NCI-H1092 treated with DMSO at 0.1 percent for 48 hours (cell line): Measurements from ENCODE around the gene MAN1B1.
"Not testable (repeated sequence)": the region's sequence is repeated elsewhere in the genome, so short reads cannot be mapped to it uniquely, and the experiment has no call there.

ENCODE experiments used
- DNase-seq: peaks from one replicate; lab custom pipeline; 2025; lab: John Stamatoyannopoulos, UW

MAN1B1 gene

GRCh38 chr9:137052998-137053943 lies 33.5 kb upstream of the MAN1B1 start:
- no peak for DNase-seq

- no peak for DNase-seq
Measured at GRCh38 chr9:137053944-137054931, 32.5 kb upstream of the MAN1B1 start, which contains the start of gene ENTPD2. TSS of gene ENTPD2 (minus strand) at chr9:137054061. CDS start at chr9:137053997, 64 bp downstream.

GRCh38 chr9:137054932-137055384 lies 31.8 kb upstream of the MAN1B1 start:
- DNase-seq = no peak

DNA sequence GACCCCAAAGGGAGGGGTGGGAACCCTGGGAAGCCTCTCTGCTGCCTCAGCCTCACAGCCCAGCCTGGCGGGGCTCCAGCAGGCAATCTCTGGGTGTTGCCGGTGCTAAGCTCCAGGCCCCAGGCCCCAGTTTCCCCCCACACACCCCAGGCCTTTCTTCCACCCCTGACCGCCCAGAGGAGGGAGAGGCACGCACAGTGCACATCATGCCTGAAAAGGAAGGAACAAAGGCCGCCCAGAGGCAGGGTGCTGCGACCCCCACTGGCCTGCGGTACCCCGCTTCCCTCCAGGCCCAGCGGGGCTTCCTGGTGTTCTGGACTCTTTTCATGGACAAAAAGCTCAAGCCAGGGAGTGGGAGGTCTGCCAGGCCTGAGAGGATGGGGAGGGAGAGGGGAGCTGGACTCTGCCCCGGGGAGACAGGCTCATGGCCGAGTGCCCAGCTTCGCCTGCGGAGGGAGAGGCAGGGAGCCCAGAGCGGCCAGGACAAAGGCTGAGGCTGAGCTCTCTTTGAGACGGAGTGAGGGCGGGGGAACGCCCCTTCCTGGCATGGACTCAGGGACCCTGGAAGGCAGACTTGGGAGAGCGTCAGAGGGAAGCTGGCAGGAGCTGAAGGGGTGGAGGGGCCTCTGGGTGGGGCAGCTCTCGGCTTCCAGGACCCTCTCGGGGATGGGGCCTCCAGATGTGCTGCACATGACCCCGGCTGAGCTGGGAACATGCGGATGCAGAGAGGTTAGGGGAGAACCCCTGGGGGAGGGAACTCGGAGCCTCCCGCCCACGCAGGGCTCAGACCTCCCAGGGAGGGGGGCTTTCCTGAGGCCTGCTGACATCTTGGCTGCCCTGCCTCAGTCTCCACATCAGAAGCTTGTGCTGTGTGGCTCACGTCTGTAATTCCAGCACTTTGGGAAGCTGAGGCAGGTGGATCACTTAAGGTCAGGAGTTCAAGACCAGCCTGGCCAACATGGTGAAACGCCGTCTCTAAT lies 31.1 kb upstream of the MAN1B1 start:
- peak; percentile 95 for DNase-seq

- DNase-seq = peak; percentile 50
Measured at GRCh38 chr9:137056739-137057415, 29.9 kb upstream of the MAN1B1 start.

GRCh38 chr9:137057545-137057944 lies 29.2 kb upstream of the MAN1B1 start:
- DNase-seq = peak; percentile 89

GRCh38 chr9:137058521-137059234 lies 28.1 kb upstream of the MAN1B1 start:
- DNase-seq = peak; percentile 70

- DNase-seq = no peak
Measured at GRCh38 chr9:137062384-137062783, 24.4 kb upstream of the MAN1B1 start.

DNA sequence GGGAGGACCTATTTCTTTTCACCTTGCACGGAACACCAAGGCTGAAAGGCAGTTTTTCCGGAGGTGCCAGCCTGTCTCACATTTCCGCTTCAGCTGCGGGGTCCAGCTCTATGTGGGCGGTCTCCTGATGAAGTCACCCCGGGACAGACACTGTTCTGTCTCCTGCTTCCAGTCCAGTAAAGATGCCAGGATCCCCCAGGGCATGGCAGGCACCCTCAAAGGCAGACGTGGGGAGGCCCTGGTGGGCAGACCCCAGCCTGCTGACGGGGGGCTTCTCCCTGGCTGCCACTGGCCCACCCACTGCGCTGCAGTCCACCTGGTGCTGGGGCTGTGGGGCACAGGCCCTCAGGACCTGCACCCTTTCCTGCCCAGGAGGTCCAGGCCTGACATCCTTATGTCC lies 24.0 kb upstream of the MAN1B1 start:
- not testable (repeated sequence) for DNase-seq

DNA sequence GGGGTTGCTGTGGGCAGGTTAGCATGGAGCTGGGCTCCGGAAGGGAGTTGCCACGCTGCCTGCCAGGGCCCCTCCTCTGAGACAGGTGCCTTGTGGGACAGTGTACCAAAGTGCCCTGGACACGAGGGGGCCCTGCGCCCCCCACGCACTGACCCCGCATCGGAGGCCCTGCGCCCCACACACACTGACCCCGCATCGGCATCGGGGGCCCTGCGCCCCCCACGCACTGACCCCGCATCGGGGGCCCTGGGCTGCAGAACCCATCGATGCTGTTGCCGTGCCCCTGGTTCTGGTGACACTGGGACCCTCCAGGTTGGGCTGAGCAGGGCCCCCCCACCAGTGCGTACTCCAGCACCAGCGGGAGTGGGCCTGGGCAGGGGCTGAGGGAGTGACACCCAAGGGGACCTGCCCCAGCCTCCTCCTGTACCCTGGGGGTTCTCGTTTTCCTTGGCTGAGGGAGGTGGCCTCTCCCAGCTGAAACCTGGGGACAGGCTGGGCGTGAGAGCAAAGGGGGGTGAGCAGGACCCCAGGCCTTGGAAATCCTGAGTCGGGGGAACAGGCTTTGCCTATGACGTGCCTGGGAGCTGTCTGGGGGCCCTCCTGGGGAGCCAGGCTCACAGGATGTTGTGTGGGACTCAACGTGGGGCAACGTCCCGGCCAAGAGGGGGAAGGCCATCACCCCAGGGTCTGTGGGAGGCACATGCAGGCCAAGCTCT lies 23.3 kb upstream of the MAN1B1 start:
- DNase-seq = no peak

GRCh38 chr9:137064027-137064879 lies 22.5 kb upstream of the MAN1B1 start:
- DNase-seq = peak; percentile 29

GRCh38 chr9:137064880-137065164 lies 22.0 kb upstream of the MAN1B1 start:
- no peak for DNase-seq

GRCh38 chr9:137065336-137065967 lies 21.3 kb upstream of the MAN1B1 start:
- DNase-seq = no peak

GRCh38 chr9:137066096-137066861 lies 20.5 kb upstream of the MAN1B1 start:
- no peak for DNase-seq

GRCh38 chr9:137067860-137068538 lies 18.8 kb upstream of the MAN1B1 start:
- peak; percentile 70 for DNase-seq
